ENCODE measurements around the gene UVRAG.

GRCh38 chr11:76167590-76167989, 352.6 kb downstream of the UVRAG start:
- TF ChIP-seq CTCF (IDR thresholded peaks at IDR 0.05), result no peak
- no peak for TF ChIP-seq POLR2AphosphoS5 (IDR thresholded peaks at IDR 0.05)
- TF ChIP-seq POLR2A (IDR thresholded peaks at IDR 0.05), result no peak
- TF ChIP-seq EP300 (IDR thresholded peaks at IDR 0.05), result no peak

All from stomach (tissue), 4 donors.